Measurements from ENCODE around the gene MUC4. TPM values are rescaled to one million over a fixed set of nuclear protein-coding genes. Genes with fewer than 3 reads are reported as not detected.
A peak's percentile ranks its signal among the peaks of the same experiment; 100 is the strongest.

Gene MUC4
- total and polyA plus RNA-seq, 9 of the 15 experiments (the other 6 are each of a cell fraction or from before 2014, with no cell fraction given) = under 0.01 to 0.21 (median 0.10) TPM; not detected in 4

DNA sequence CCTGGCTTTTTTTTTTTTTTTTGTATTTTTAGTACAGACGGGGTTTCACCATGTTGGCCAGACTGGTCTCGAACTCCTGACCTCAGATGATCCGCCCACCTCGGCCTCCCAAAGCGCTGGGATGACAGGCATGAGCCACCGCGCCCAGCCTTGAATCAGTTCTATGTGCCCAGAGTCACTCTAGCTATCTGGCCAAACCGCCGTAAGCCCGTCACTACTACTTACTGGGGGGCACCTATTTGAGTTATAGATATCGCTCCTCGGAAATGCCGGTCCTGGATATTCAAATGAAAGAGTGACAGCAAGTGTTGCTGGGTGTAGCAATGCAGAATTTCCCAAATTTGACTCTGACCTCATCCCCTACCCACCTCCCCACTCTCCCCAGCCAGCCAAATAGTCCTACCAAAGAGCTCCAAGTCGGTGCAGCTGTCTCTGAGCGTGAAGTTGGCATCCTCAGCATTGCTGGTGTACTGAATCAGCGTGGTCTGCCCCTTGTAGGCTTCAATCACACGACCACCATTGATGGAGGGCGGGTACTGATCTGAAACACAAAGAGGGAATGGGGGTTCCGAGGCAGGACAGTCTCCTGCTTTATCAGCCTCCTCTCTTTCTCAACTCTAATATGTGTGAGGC is 52.9 kb downstream of the MUC4 start:
- DNase-seq (ENCODE audit: extremely low read depth in 1 of 4, low spot score in 3 of 4) (no peak), FAIRE-seq (no peak), ATAC-seq (no peak)
- ChIA-PET POLR2A (interaction anchor here (0.6 to 0.7 kb wide), 3 partner anchors 13 to 588 kb away, joined by 3 read pairs; no protein-coding TSS in a partner anchor), CTCF (ENCODE audit: low intra/inter-chr PET ratio) (no interaction called here)
- Histone ChIP-seq H3K27me3 (ENCODE audit: control insufficient read depth in 2 of 2, insufficient read depth in 2 of 2, low read length in 2 of 2) (peaks cover 22 to 79% of the 10 kb centered on the region in 2 experiments; a peak in 4 of 5 replicates), H3K9me3 (replicated peaks; ENCODE audit: control insufficient read depth, insufficient read depth, low read depth, low read length) (no peaks in the 10 kb centered on the region), H3K79me2 (ENCODE audit: control insufficient read depth, insufficient read depth, low read length) (no peaks in the 10 kb centered on the region), H3K9ac (ENCODE audit: insufficient read depth in 1 of 2, low read depth in 2 of 2, low read length in 2 of 2) (no peak overlapping the region), H3K9me1 (ENCODE audit: control insufficient read depth, insufficient read depth, low read length) (no peaks in the 10 kb centered on the region), H3K4me2 (ENCODE audit: insufficient read depth, low read length) (no peak overlapping the region), H3K27ac (ENCODE audit: extremely low read depth, low read depth, low read length) (no peak overlapping the region), H3K36me3 (ENCODE audit: control insufficient read depth, insufficient read depth, low read length) (no peaks in the 10 kb centered on the region), H2AFZ (ENCODE audit: low read depth, low read length) (no peak overlapping the region), H3K4me3 (no peak overlapping the region), H4K20me1 (replicated peaks; ENCODE audit: control insufficient read depth, insufficient read depth, low read length) (no peaks in the 10 kb centered on the region; the same call in 1 of the 2 replicates), H3K4me1 (replicated peaks in 1 of 2; ENCODE audit: control insufficient read depth in 2 of 2, insufficient read depth in 2 of 2, low read length in 2 of 2) (peaks cover 0 to 5% of the 10 kb centered on the region in 2 experiments; a peak in 2 of 5 replicates)
- in situ Hi-C loops (cut with MboI) = no loop called here
- BruUV-seq (replicated peaks) = no TSS peak
- no peak for TF ChIP-seq GABPA (tag; conservative IDR thresholded peaks at IDR 0.05; ENCODE audit: low read depth)
- no peak for TF ChIP-seq STAT5A (IDR thresholded peaks at IDR 0.05; ENCODE audit: borderline replicate concordance, low read length)
- TF ChIP-seq, protein P1, sequence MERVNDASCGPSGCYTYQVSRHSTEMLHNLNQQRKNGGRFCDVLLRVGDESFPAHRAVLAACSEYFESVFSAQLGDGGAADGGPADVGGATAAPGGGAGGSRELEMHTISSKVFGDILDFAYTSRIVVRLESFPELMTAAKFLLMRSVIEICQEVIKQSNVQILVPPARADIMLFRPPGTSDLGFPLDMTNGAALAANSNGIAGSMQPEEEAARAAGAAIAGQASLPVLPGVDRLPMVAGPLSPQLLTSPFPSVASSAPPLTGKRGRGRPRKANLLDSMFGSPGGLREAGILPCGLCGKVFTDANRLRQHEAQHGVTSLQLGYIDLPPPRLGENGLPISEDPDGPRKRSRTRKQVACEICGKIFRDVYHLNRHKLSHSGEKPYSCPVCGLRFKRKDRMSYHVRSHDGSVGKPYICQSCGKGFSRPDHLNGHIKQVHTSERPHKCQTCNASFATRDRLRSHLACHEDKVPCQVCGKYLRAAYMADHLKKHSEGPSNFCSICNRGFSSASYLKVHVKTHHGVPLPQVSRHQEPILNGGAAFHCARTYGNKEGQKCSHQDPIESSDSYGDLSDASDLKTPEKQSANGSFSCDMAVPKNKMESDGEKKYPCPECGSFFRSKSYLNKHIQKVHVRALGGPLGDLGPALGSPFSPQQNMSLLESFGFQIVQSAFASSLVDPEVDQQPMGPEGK (CRISPR knock-in tag; IDR thresholded peaks at IDR 0.05; ENCODE audit: borderline replicate concordance) = no peak
- TF ChIP-seq PHB2 (IDR thresholded peaks at IDR 0.05; ENCODE audit: low read depth) = no peak
- TF ChIP-seq ASH1L (IDR thresholded peaks at IDR 0.05; ENCODE audit: borderline replicate concordance, low read depth, partially characterized antibody) = no peak
- TF ChIP-seq MCM7 (IDR thresholded peaks at IDR 0.05) = no peak
- peak; percentile 44 for TF ChIP-seq EGR1 (conservative IDR thresholded peaks at IDR 0.05)
- TF ChIP-seq NR3C1 (CRISPR knock-in tag; IDR thresholded peaks at IDR 0.05) = no peak
- 4% methylated on average over 18 of the region's 19 CpGs for WGBS (ENCODE audit: insufficient coverage, low coverage, missing lambda C conversion rate)
- intact Hi-C loops (cut with micrococcal nuclease) = no loop called here

Data from K562 (cell line).